Parathyroid adenoma (tissue), 2 donors: ENCODE measurements around the gene DNMBP.

Experiments used
- H2AFZ ChIP-seq: fragments of 300-600 bp; sonication (generic); one replicate; pipeline ENCODE4 v1.7.0; 2017; ENCODE audit warnings: antibody characterized with exemption, mild to moderate bottlenecking
- H3K27ac ChIP-seq: fragments of 300-600 bp; sonication (generic); one replicate; pipeline ENCODE4 v1.7.0; 2017
- H3K27me3 ChIP-seq: fragments of 300-600 bp; sonication (generic); one replicate; pipeline ENCODE4 v1.7.0; 2017; ENCODE audit warnings: low read length; ENCODE audit not compliant: control insufficient read depth, insufficient read depth
- H3K36me3 ChIP-seq: fragments of 300-600 bp; sonication (generic); one replicate; pipeline ENCODE4 v1.7.0; 2017; ENCODE audit warnings: low read length; ENCODE audit not compliant: control insufficient read depth, insufficient read depth
- H3K4me1 ChIP-seq: fragments of 300-600 bp; sonication (generic); one replicate; pipeline ENCODE4 v1.7.0; 2017; ENCODE audit warnings: control low read depth
- H3K4me2 ChIP-seq: fragments of 300-600 bp; sonication (generic); one replicate; pipeline ENCODE4 v1.7.0; 2017; ENCODE audit warnings: low read length
- H3K4me3 ChIP-seq: fragments of 300-600 bp; sonication (generic); one replicate; pipeline ENCODE4 v1.7.0; 2017; ENCODE audit warnings: low read depth, low read length
- H3K79me2 ChIP-seq: fragments of 300-600 bp; sonication (generic); one replicate; pipeline ENCODE4 v1.7.0; 2017; ENCODE audit warnings: control low read depth
- H3K9ac ChIP-seq: fragments of 300-600 bp; sonication (generic); one replicate; pipeline ENCODE4 v1.7.0; 2017; ENCODE audit warnings: mild to moderate bottlenecking
- H3K9me3 ChIP-seq: fragments of 300-600 bp; sonication (generic); one replicate; pipeline ENCODE4 v1.7.0; 2017; ENCODE audit warnings: low read length; ENCODE audit not compliant: control insufficient read depth
- TF ChIP-seq, protein P1 (sequence below): fragments of 300-600 bp; sonication (generic); IDR thresholded peaks from one replicate; pipeline ENCODE4 v1.7.0; 2017; ENCODE audit warnings: antibody characterized with exemption, mild to moderate bottlenecking
- donor health status: primary hyperparathyroidism.

The DNMBP gene

GRCh38 chr10:99852481-99853213, 157.1 kb downstream of the DNMBP start:
- H3K27me3 ChIP-seq = no peaks in the 10 kb centered on the region
- H3K36me3 ChIP-seq = no peaks in the 10 kb centered on the region
- H3K9ac ChIP-seq = no peak overlapping the region
- TF ChIP-seq, protein P1, sequence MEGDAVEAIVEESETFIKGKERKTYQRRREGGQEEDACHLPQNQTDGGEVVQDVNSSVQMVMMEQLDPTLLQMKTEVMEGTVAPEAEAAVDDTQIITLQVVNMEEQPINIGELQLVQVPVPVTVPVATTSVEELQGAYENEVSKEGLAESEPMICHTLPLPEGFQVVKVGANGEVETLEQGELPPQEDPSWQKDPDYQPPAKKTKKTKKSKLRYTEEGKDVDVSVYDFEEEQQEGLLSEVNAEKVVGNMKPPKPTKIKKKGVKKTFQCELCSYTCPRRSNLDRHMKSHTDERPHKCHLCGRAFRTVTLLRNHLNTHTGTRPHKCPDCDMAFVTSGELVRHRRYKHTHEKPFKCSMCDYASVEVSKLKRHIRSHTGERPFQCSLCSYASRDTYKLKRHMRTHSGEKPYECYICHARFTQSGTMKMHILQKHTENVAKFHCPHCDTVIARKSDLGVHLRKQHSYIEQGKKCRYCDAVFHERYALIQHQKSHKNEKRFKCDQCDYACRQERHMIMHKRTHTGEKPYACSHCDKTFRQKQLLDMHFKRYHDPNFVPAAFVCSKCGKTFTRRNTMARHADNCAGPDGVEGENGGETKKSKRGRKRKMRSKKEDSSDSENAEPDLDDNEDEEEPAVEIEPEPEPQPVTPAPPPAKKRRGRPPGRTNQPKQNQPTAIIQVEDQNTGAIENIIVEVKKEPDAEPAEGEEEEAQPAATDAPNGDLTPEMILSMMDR = no peak
- peaks cover 16% of the 10 kb centered on the region for H3K4me1 ChIP-seq
- H3K27ac ChIP-seq = peak overlapping the region; percentile 45
- no peak overlapping the region for H3K4me3 ChIP-seq
- no peaks in the 10 kb centered on the region for H3K79me2 ChIP-seq
- no peaks in the 10 kb centered on the region for H3K9me3 ChIP-seq
- H2AFZ ChIP-seq = peak overlapping the region; percentile 7
- H3K4me2 ChIP-seq = peak overlapping the region; percentile 4

- H3K4me2 ChIP-seq = no peak overlapping the region
- H3K9ac ChIP-seq = no peak overlapping the region
- peak overlapping the region; percentile 5 for H3K27ac ChIP-seq
- H3K79me2 ChIP-seq = no peaks in the 10 kb centered on the region
- H3K36me3 ChIP-seq = no peaks in the 10 kb centered on the region
- no peaks in the 10 kb centered on the region for H3K9me3 ChIP-seq
- H3K4me1 ChIP-seq = peaks cover 16% of the 10 kb centered on the region
- no peak overlapping the region for H2AFZ ChIP-seq
- no peak overlapping the region for H3K4me3 ChIP-seq
- TF ChIP-seq, protein P1 = no peak
- H3K27me3 ChIP-seq = no peaks in the 10 kb centered on the region
Observed at GRCh38 chr10:99851825-99852224, 157.9 kb downstream of the DNMBP start.

GRCh38 chr10:99850767-99851340, 158.9 kb downstream of the DNMBP start:
- Histone ChIP-seq H3K27me3 (no peaks in the 10 kb centered on the region), H3K4me1 (peaks cover 16% of the 10 kb centered on the region), H3K27ac (peak overlapping the region; percentile 15), H3K79me2 (no peaks in the 10 kb centered on the region), H3K4me3 (no peak overlapping the region), H3K9me3 (no peaks in the 10 kb centered on the region), H2AFZ (peak overlapping the region; percentile 36), H3K36me3 (no peaks in the 10 kb centered on the region), H3K9ac (no peak overlapping the region), H3K4me2 (no peak overlapping the region)
- TF ChIP-seq, protein P1 = no peak

- Histone ChIP-seq H3K9ac (no peak overlapping the region), H2AFZ (peak overlapping the region; percentile 36), H3K4me3 (no peak overlapping the region), H3K79me2 (no peaks in the 10 kb centered on the region), H3K4me1 (peaks cover 16% of the 10 kb centered on the region), H3K27ac (peak overlapping the region; percentile 15), H3K27me3 (no peaks in the 10 kb centered on the region), H3K9me3 (no peaks in the 10 kb centered on the region), H3K4me2 (no peak overlapping the region), H3K36me3 (no peaks in the 10 kb centered on the region)
- TF ChIP-seq, protein P1 = no peak
Observed at GRCh38 chr10:99850021-99850766, 159.6 kb downstream of the DNMBP start.
